Measurements from ENCODE around the gene HELB. TPM values are rescaled to one million over a fixed set of nuclear protein-coding genes. Genes with fewer than 3 reads are reported as not detected.

The HELB gene
- total and polyA plus RNA-seq, 2 of the 4 experiments (the other 2 are of a cell fraction) = 0.72 to 2.9 TPM

DNA sequence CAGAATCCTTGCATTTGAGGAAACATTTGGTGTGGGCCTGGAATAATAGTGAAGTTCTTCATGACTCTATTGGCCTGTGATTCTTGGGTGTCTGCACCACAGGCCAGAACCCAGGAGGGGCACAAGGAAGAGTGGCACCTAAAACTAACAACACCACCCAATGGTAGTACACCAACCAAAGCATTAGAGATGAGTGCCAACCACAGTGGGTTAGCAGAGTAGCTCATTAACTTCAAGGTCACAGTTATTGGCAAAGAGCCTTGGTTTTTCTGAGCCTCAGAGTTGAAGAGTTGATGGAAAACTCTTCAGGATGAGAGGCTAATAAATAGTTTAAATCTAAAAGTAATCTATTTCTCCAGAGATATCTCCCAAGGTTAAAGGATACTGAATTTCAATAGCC lies 57.0 kb downstream of the HELB start:
- Histone ChIP-seq H3K4ac (ENCODE audit: low read depth, low read length) (no peak overlapping the region), H2AK9ac (replicated peaks; ENCODE audit: low read depth, low read length, poor library complexity) (no peak overlapping the region), H3K9me1 (ENCODE audit: insufficient read depth, low read length) (no peaks in the 10 kb centered on the region), H3K9me3 (ENCODE audit: control insufficient read depth, insufficient read depth, low read length) (no peaks in the 10 kb centered on the region), H3K18ac (ENCODE audit: low read depth, low read length) (no peak overlapping the region), H4K5ac (ENCODE audit: low read depth, low read length) (no peak overlapping the region), H4K8ac (ENCODE audit: low read depth in 2 of 2, low read length in 2 of 2) (no peak overlapping the region), H3K4me2 (ENCODE audit: low read depth, low read length) (no peak overlapping the region), H3K14ac (replicated peaks; ENCODE audit: low read depth, low read length) (no peak overlapping the region), H2BK5ac (ENCODE audit: low read depth, low read length, poor library complexity, severe bottlenecking) (no peak overlapping the region), H3K36me3 (ENCODE audit: control insufficient read depth, insufficient read depth, low read length) (no peaks in the 10 kb centered on the region), H3K4me3 (ENCODE audit: insufficient read depth, low read depth, low read length) (no peak overlapping the region), H3K27me3 (ENCODE audit: control insufficient read depth, insufficient read depth, low read length) (no peaks in the 10 kb centered on the region; the same call in 1 of the 2 replicates), H2BK20ac (ENCODE audit: low read depth, low read length) (no peak overlapping the region), H2BK15ac (ENCODE audit: low read depth, low read length) (no peak overlapping the region), H3K9ac (ENCODE audit: low read depth, low read length) (no peak overlapping the region), H3K23ac (ENCODE audit: low read depth, low read length) (no peak overlapping the region), H2AK5ac (ENCODE audit: low read depth, low read length) (no peak overlapping the region), H4K20me1 (ENCODE audit: insufficient read depth, low read length) (no peaks in the 10 kb centered on the region), H4K91ac (ENCODE audit: insufficient read depth, low read depth, low read length) (no peak overlapping the region), H2AFZ (replicated peaks; ENCODE audit: low read length, poor library complexity) (no peak overlapping the region), H3K56ac (ENCODE audit: extremely low read depth, insufficient read depth, low read length) (no peak overlapping the region), H3K27ac (ENCODE audit: insufficient read depth, low read length) (no peak overlapping the region), H2BK120ac (ENCODE audit: low read depth, low read length) (no peak overlapping the region), H3K79me1 (ENCODE audit: low read depth in 1 of 2, low read length in 2 of 2) (no peaks in the 10 kb centered on the region), H3K4me1 (ENCODE audit: control insufficient read depth, insufficient read depth, low read length) (no peaks in the 10 kb centered on the region)
- ChIA-PET POLR2A (ENCODE audit: unreplicated experiment) (no interaction called here), CTCF (no interaction called here)
- TF ChIP-seq, protein P1, sequence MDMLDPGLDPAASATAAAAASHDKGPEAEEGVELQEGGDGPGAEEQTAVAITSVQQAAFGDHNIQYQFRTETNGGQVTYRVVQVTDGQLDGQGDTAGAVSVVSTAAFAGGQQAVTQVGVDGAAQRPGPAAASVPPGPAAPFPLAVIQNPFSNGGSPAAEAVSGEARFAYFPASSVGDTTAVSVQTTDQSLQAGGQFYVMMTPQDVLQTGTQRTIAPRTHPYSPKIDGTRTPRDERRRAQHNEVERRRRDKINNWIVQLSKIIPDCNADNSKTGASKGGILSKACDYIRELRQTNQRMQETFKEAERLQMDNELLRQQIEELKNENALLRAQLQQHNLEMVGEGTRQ (IDR thresholded peaks at IDR 0.05; ENCODE audit: low read depth, low read length) = no peak
- TF ChIP-seq CHD1 (IDR thresholded peaks at IDR 0.05; ENCODE audit: low read depth, low read length) (no peak), SMC3 (IDR thresholded peaks at IDR 0.05; ENCODE audit: low read depth, low read length) (no peak), NFE2L2 (IDR thresholded peaks at IDR 0.05; ENCODE audit: low read depth, low read length) (no peak), RFX5 (IDR thresholded peaks at IDR 0.05; ENCODE audit: low read depth, low read length) (no peak), MXI1 (IDR thresholded peaks at IDR 0.05; ENCODE audit: borderline replicate concordance, low read depth, low read length) (no peak), RAD21 (IDR thresholded peaks at IDR 0.05; ENCODE audit: low read length) (no peak)
- TF ChIP-seq, protein P2, sequence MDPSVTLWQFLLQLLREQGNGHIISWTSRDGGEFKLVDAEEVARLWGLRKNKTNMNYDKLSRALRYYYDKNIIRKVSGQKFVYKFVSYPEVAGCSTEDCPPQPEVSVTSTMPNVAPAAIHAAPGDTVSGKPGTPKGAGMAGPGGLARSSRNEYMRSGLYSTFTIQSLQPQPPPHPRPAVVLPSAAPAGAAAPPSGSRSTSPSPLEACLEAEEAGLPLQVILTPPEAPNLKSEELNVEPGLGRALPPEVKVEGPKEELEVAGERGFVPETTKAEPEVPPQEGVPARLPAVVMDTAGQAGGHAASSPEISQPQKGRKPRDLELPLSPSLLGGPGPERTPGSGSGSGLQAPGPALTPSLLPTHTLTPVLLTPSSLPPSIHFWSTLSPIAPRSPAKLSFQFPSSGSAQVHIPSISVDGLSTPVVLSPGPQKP (IDR thresholded peaks at IDR 0.05; ENCODE audit: borderline replicate concordance, low read depth, low read length) = no peak
- in situ Hi-C loops (cut with MboI; ENCODE audit: low sequenced_read_pairs) = no loop called here
- DNase-seq (no peak), ATAC-seq (ENCODE audit: low read depth) (no peak)
- intact Hi-C loops (cut with micrococcal nuclease) = no loop called here
- dilution Hi-C loops (cut with HindIII; ENCODE audit: low sequenced_read_pairs, unreplicated experiment) = no loop called here
- no TSS peak for BruUV-seq (replicated peaks)
